Measurements from ENCODE around the gene POLK.
"Not testable (repeated sequence)": the region's sequence is repeated elsewhere in the genome, so short reads cannot be mapped to it uniquely, and the experiment has no call there.

The POLK gene

GRCh38 chr5:75510417-75510835 is 1.3 kb upstream of the POLK start:
- DNase-seq = peak in 10 of 58 donors; percentile 23 to 63 (median 42)

GRCh38 chr5:75510836-75511434 is 756 bp upstream of the POLK start:
- DNase-seq = peak in 49 of 58 donors; percentile 15 to 78 (median 57)

GRCh38 chr5:75512383-75513074 is 838 bp downstream of the POLK start:
- DNase-seq = no peak

- no peak for DNase-seq
Observed at GRCh38 chr5:75513841-75514240, 2.1 kb downstream of the POLK start.

- no peak for DNase-seq
Observed at GRCh38 chr5:75514323-75514722, 2.6 kb downstream of the POLK start.

- no peak for DNase-seq
Observed at GRCh38 chr5:75519761-75520160, 8.1 kb downstream of the POLK start.

- no peak for DNase-seq
Observed at GRCh38 chr5:75521195-75521594, 9.5 kb downstream of the POLK start.

- DNase-seq = no peak
Observed at GRCh38 chr5:75522025-75522424, 10.3 kb downstream of the POLK start.

- DNase-seq = no peak
Observed at GRCh38 chr5:75522542-75522941, 10.9 kb downstream of the POLK start.

- DNase-seq = no peak
Observed at GRCh38 chr5:75523275-75523674, 11.6 kb downstream of the POLK start.

GRCh38 chr5:75524071-75524470 is 12.4 kb downstream of the POLK start:
- DNase-seq = no peak

- no peak for DNase-seq
Observed at GRCh38 chr5:75524591-75524990, 12.9 kb downstream of the POLK start.

- DNase-seq = no peak
Observed at GRCh38 chr5:75525344-75525743, 13.7 kb downstream of the POLK start.

GRCh38 chr5:75526070-75526469 is 14.4 kb downstream of the POLK start:
- no peak for DNase-seq

- no peak for DNase-seq
Observed at GRCh38 chr5:75529185-75529584, 17.5 kb downstream of the POLK start.

GRCh38 chr5:75532190-75532589 is 20.5 kb downstream of the POLK start:
- DNase-seq = no peak

GRCh38 chr5:75533716-75534115 is 22.0 kb downstream of the POLK start:
- DNase-seq = not testable (repeated sequence)

GRCh38 chr5:75534734-75535133 is 23.0 kb downstream of the POLK start:
- DNase-seq = no peak

- no peak for DNase-seq
Observed at GRCh38 chr5:75536147-75536546, 24.5 kb downstream of the POLK start.

GRCh38 chr5:75536694-75537360 is 25.1 kb downstream of the POLK start:
- no peak for DNase-seq

- DNase-seq = no peak
Observed at GRCh38 chr5:75538211-75538610, 26.5 kb downstream of the POLK start.

GRCh38 chr5:75545131-75545530 is 33.4 kb downstream of the POLK start:
- no peak for DNase-seq

GRCh38 chr5:75546830-75547229 is 35.1 kb downstream of the POLK start:
- no peak for DNase-seq
